Activated naive CD4-positive, alpha-beta T cell treated with anti-CD3 and anti-CD28 coated beads, Interleukin-2, amount 50 U/mL, for 24 hours (primary cell): ENCODE data around the gene GMPPA.
A peak's percentile ranks its signal among the peaks of the same experiment; 100 is the strongest.

Source experiments
- H3K27ac Mint-ChIP-seq: one replicate; pipeline ENCODE4 v1.8.0; 2021; ENCODE audit warnings: mild to moderate bottlenecking, mixed read lengths
- H3K27me3 Mint-ChIP-seq: one replicate; pipeline ENCODE4 v1.8.0; 2021; ENCODE audit warnings: mixed read lengths
- H3K36me3 Mint-ChIP-seq: one replicate; pipeline ENCODE4 v1.8.0; 2021; ENCODE audit warnings: mixed read lengths
- H3K4me1 Mint-ChIP-seq: one replicate; pipeline ENCODE4 v1.8.0; 2021; ENCODE audit warnings: mixed read lengths
- H3K4me3 Mint-ChIP-seq: one replicate; pipeline ENCODE4 v1.8.0; 2021; ENCODE audit warnings: mild to moderate bottlenecking, mixed read lengths
- H3K9me3 Mint-ChIP-seq: one replicate; pipeline ENCODE4 v1.8.0; 2021; ENCODE audit warnings: mixed read lengths

The GMPPA gene

DNA sequence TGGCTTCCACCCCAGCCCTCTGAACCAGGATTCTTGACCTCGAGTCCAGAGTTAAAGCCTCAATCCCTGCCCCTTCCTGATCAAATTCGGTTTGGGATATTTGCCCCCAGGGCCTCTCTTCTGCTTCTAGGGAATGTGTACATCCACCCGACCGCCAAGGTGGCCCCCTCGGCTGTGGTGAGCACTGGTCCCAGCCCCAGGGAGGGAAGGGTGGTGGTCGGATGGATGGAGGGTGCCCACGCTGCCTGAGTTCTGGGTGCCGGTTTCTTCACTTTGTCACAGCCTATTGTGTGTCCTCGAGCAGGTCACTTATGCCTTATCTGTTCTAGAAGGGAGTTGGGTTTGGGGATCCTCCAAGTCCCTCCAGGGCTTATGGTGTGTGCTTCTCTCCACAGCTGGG is 6.9 kb downstream of the GMPPA start:
- no peak overlapping the region for H3K27ac Mint-ChIP-seq
- H3K9me3 Mint-ChIP-seq = no peaks in the 10 kb centered on the region
- H3K4me3 Mint-ChIP-seq = no peak overlapping the region
- peaks cover 12% of the 10 kb centered on the region for H3K27me3 Mint-ChIP-seq
- peaks cover 11% of the 10 kb centered on the region for H3K36me3 Mint-ChIP-seq
- peaks cover 11% of the 10 kb centered on the region for H3K4me1 Mint-ChIP-seq

DNA sequence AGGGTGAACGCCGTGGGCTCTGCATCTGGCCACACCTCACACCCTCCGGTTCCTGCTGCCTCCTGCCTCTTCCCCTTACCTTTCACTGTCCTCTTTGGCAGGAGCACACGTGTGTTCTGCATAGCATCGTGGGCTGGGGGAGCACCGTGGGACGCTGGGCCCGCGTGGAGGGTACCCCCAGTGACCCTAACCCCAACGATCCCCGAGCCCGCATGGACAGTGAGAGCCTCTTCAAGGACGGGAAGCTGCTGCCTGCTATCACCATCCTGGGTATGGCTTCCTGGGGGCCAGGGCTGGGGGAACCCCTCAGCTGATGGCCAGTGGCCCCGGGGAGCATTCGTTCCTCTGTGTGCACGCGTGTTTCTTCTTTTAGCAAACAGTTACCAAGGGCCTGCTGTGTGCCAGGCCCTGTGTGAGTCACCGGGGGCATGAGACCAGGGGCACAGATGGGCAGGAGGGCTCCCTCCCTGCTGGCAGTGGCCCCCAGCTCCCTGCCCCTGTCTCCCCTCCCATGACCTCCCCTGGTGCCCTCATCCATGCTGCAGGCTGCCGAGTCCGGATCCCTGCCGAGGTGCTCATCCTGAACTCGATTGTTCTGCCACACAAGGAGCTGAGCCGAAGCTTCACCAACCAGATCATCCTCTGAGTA is 7.6 kb downstream of the GMPPA start:
- Mint-ChIP-seq H3K4me3 (no peak overlapping the region), H3K27me3 (peaks cover 14% of the 10 kb centered on the region), H3K9me3 (no peaks in the 10 kb centered on the region), H3K36me3 (peaks cover 11% of the 10 kb centered on the region), H3K27ac (peak overlapping the region; percentile 59), H3K4me1 (peaks cover 11% of the 10 kb centered on the region)

DNA sequence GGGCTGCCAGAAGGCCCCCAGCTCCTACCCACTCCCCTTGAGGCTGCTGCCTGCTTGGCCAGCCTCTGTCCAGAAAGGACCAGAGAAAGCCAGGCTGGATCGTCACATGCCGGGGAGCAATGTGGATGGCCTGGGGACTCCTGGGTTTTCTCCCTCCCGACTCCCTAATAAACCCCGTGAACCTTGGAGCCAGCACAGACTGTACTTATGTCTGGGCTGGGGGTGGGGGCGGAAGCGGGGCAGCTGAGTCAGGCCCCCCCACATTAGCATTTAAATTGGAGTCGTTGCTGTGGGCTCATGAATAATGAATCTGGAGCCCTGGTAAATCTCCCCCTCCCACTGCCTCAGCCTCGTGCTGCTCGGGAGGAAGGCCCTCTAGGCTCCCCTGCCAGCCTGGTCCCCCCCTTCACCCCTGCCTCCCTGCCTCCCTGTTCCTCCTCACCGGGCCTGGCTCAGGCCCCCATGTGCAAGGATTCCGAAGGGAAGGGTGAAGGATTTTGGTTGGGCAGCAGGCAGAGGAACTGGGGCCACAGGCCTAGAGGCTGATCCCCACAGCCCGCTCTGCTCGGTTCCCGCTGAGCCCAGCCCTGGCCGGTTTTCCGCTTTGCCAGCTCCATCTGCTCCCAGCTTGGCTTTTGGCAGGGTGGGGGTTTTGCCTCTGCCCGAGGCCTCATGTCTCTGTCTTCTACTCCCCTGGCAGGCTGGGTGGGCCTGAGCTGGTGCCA is 8.3 kb downstream of the GMPPA start:
- no peak overlapping the region for H3K27ac Mint-ChIP-seq
- peaks cover 11% of the 10 kb centered on the region for H3K36me3 Mint-ChIP-seq
- no peaks in the 10 kb centered on the region for H3K9me3 Mint-ChIP-seq
- peaks cover 16% of the 10 kb centered on the region for H3K27me3 Mint-ChIP-seq
- no peak overlapping the region for H3K4me3 Mint-ChIP-seq
- H3K4me1 Mint-ChIP-seq = peaks cover 11% of the 10 kb centered on the region

DNA sequence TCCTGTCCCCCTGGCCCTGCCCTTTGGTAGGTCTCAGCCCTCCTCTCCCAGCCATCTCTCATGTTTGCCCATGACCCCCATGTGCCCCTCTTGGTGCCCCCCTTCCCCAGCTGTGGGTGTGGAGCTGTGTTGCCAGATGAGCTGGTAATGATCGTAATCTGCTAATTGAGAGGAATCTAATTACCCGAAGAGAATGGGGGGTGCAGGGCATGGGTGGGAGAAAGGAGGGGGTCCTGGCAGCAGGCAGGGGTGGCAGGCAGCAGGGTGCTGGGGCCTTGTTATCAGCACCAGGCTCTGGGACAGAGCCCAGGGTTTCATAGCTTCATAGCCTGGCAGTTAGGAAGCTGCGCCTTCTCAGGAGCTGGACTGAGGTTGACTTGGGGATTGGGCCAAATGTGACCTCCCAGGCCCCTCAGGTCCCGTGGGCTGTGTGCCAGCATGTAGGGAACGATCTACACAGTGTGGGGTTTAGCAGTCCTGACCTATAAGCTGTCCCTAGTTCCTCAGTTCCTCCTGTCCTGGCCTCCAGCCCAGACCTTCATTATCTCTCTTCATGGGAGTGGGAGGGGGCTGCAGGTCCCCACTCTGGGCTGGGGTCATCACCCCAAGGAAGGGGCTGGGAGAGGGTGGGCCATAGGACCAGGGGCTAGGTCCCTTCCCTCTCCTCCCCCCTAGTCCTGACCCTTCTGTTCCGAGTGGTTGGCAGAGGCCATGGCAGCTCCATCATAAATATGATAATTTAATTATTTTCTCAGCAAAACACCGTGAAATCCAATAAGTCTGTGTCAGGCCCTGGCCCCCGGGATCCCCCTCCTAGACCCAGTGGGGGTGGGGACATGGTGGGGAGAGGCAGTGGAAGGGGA is 9.1 kb downstream of the GMPPA start:
- H3K36me3 Mint-ChIP-seq = peaks cover 11% of the 10 kb centered on the region
- H3K4me1 Mint-ChIP-seq = peaks cover 11% of the 10 kb centered on the region
- H3K27me3 Mint-ChIP-seq = peaks cover 21% of the 10 kb centered on the region
- no peaks in the 10 kb centered on the region for H3K9me3 Mint-ChIP-seq
- H3K27ac Mint-ChIP-seq = no peak overlapping the region
- H3K4me3 Mint-ChIP-seq = no peak overlapping the region

DNA sequence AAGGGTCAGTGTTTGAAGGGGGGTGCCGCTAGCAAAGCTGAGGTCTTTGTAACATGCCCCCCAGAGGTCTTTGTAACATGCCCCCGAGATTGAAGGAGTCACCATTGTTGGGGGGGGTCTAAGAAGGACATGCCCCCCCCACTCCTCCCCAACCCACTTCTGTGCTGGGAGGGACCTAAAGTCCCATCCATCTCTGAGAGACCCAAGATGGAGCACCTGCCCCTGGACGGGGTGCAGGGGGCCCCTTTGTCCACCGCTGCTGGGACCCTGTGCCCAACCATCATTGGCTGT is 9.7 kb downstream of the GMPPA start:
- Mint-ChIP-seq H3K27me3 (peaks cover 26% of the 10 kb centered on the region), H3K27ac (no peak overlapping the region), H3K4me1 (peaks cover 13% of the 10 kb centered on the region), H3K9me3 (no peaks in the 10 kb centered on the region), H3K4me3 (no peak overlapping the region), H3K36me3 (peaks cover 11% of the 10 kb centered on the region)

DNA sequence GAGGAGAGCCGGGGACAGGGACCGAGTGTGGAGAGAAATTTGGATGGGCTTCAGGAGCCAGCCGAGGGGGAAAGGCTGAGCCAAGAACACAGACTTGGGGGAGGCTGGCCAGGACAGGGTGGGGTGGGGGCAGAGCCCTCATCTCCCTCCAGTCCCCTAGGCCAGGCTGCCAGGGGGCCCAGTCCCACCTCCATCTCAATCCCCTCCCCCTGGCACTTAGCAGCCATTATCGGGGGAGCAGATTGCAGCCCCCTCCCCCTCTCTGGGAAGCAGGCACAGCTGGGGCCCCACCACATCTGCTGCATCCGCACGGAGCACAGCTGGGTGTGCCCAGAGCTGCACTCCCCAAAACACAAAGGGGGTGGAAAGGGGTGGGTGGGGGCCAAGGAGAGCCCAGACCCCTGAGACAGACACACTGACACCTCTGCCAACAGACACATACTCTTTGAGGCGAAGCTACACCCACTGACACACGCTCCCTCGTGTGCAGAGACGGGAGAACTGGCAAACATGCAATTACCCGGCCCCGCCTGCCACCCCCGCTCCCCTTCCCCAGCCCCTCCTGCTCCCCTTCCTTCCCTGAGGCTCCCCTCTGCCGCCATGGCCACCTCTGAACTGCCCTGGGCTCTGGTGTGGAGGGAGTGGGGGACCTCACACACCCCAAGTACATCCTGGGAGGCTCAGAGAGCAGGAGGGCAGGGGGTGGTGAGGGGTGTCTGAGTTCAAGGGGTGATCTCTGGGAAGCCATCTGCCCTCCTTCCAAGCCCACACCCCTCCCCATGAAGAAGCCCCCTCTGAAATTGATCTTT is 10.5 kb downstream of the GMPPA start:
- Mint-ChIP-seq H3K4me1 (peaks cover 21% of the 10 kb centered on the region), H3K9me3 (no peaks in the 10 kb centered on the region), H3K27me3 (peaks cover 34% of the 10 kb centered on the region), H3K27ac (no peak overlapping the region), H3K36me3 (peaks cover 11% of the 10 kb centered on the region), H3K4me3 (no peak overlapping the region)

DNA sequence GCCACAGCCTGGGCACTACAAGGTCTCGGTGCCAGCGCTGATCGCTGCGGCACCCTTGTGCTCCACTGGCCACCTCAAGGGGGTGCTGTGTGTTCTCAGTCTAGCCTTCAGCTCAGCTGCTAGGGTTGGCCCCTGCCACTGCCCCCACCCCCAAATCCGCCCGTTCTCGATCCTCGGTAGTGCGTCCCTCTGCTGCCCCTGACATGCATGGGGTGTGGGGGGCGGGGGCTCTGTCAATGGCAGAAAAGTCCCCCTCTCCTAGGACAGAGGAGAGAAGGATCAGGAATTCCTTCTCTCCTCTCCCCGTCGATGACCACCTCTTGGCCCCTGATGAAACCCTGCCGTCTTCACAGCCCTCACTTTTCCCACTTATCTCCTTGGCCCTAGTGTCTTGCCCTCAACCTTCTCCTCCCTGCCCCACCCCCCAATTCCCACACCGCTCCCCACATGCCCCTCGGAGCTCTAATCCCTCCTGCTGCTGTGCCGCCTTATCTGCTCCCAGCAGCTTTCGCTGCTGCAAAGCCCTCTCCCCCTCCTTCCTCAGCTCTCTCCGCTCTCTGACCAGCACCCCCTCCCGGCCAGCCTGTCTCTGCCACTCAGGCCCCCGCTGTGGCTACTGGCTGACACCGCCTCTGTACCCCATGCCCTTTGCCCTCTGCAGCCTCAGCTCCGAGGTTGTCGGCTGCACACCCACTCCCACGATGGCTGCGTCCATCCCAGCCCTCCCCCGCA is 11.3 kb downstream of the GMPPA start:
- peaks cover 35% of the 10 kb centered on the region for H3K27me3 Mint-ChIP-seq
- H3K36me3 Mint-ChIP-seq = peaks cover 10% of the 10 kb centered on the region
- no peaks in the 10 kb centered on the region for H3K9me3 Mint-ChIP-seq
- peak overlapping the region; percentile 23 for H3K4me3 Mint-ChIP-seq
- no peak overlapping the region for H3K27ac Mint-ChIP-seq
- H3K4me1 Mint-ChIP-seq = peaks cover 22% of the 10 kb centered on the region

DNA sequence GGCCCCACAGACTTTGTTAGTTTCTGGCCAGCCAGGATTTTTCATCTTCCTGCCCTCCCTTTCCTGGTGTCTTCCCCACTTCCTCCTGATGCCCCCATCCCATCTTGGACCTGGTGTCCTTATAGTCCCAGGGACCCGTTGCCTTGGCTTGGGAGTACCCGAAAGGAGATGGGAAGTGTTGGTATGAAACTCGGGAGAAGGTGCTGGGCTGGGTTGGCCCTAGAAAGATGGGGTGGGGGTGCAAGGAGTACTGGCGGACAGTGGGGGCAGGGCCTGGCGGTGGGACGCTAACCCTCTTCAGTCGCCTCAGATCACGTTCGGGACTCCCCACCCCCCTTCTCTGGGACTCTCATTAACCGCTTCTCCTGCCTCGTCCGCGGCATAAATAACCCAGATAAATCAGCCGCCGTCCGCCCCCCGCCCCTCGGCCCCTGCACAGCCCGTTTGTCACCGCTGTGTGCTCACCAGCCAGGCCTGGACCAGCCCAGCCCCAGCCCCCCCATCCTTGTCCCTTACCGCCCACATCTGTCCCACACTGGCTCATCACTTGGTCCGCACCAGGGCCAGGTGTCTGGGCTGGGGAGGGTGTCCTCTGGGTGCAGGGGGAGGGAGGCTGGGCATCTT is 11.9 kb downstream of the GMPPA start:
- peak overlapping the region; percentile 23 for H3K4me3 Mint-ChIP-seq

DNA sequence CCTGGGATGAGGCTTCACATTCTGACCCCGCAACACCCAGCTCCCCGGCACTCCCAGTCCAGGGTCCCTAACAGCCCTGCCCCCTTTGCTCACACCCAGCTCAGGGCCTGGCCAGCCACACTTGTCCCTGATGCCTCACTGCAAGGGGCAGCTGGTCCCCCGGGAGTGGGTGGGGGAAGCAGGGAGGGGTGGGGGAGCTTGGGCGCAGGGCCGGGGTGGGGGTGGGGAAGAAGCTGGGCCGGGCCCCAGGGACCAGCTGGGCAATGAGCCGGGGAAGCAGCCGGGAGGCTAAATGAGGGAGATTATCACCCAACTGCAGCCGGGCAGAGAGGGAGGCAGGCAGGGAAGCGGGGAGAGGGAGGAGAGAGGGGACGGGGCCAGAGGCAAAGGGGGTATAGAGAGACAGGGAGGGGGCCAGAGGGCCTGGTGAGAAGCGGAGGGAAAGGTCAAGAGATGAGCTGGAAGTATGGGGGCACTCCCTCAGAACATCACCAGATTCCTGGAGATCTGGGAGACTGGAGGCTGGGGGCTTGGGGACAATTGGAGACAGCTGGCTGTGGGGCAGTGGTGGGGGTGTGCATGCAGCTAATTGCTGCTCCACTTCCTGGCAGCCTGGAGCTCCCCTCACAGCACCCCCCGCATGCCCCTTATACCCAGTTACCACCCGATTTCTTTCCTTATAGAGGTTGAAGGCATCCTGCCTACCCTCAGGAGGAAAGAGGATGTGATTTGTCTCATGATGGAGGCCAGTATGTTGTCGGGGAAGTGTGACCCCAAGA is 13.0 kb downstream of the GMPPA start:
- Mint-ChIP-seq H3K9me3 (no peaks in the 10 kb centered on the region), H3K27ac (no peak overlapping the region), H3K27me3 (peaks cover 48% of the 10 kb centered on the region), H3K36me3 (peaks cover 3% of the 10 kb centered on the region), H3K4me3 (no peak overlapping the region), H3K4me1 (peaks cover 22% of the 10 kb centered on the region)

More for the DNA sequence above, 11.9 kb downstream of the GMPPA start:
- Mint-ChIP-seq H3K4me1 (peaks cover 22% of the 10 kb centered on the region), H3K9me3 (no peaks in the 10 kb centered on the region), H3K27ac (no peak overlapping the region), H3K27me3 (peaks cover 39% of the 10 kb centered on the region), H3K36me3 (peaks cover 7% of the 10 kb centered on the region)

DNA sequence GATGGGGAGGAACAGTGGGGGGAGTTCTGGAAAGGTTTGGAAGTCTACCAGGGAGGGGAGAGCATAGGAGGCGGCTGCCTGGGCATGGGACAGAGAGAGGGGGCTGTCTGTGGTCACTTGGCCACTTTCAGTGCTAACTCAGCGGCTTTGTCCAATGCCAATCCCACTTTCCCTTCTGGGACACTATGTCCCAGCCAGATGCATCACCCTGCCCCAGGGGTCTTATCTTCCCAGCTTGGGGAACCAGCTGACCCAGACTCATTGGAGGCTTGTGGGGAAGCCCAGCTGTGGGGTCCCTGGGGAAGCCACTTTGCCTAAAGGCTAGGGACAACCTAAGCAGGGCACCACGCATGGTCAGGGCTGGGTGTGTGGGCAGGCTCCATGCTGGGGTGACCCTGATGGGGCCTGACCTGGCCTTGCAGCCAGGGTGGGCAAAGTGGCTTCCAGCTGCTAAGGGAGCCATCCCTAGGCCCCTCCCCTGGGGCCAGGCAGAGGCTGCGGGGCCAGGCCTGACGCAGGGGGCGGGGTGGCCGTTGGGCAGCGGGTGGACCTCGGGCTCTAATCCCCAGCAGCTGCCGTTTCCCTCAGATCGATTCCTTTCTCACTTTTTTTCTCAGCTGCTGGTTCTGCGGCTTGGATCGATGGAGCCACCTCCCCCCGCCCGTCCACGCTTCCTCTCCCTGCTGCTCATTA is 14.0 kb downstream of the GMPPA start:
- Mint-ChIP-seq H3K4me1 (peaks cover 22% of the 10 kb centered on the region), H3K9me3 (no peaks in the 10 kb centered on the region), H3K27ac (no peak overlapping the region), H3K27me3 (peaks cover 51% of the 10 kb centered on the region), H3K36me3 (no peaks in the 10 kb centered on the region), H3K4me3 (no peak overlapping the region)

DNA sequence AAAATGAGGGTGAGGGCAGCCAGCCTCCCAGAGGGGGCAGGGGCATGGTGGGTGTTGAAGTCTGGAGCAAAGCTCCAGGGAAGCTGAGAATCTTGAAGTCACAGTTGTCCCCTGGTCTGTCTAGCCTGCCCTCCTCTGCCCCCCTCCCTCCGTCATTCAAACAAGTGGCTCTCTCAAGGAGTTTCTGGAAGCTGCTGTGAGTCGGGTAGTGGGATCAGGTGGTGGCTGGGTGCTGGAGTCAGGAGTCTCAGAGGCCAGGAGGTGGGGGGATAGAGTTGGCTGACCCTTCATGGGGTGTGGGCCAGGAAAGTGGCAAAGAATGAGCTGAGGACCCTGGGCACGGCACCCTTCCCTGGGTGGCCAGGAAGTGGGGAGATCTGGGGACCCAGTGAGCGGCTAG is 15.1 kb downstream of the GMPPA start:
- H3K4me1 Mint-ChIP-seq = peaks cover 22% of the 10 kb centered on the region
- peaks cover 56% of the 10 kb centered on the region for H3K27me3 Mint-ChIP-seq
- H3K27ac Mint-ChIP-seq = no peak overlapping the region
- H3K4me3 Mint-ChIP-seq = no peak overlapping the region
- no peaks in the 10 kb centered on the region for H3K36me3 Mint-ChIP-seq
- no peaks in the 10 kb centered on the region for H3K9me3 Mint-ChIP-seq

DNA sequence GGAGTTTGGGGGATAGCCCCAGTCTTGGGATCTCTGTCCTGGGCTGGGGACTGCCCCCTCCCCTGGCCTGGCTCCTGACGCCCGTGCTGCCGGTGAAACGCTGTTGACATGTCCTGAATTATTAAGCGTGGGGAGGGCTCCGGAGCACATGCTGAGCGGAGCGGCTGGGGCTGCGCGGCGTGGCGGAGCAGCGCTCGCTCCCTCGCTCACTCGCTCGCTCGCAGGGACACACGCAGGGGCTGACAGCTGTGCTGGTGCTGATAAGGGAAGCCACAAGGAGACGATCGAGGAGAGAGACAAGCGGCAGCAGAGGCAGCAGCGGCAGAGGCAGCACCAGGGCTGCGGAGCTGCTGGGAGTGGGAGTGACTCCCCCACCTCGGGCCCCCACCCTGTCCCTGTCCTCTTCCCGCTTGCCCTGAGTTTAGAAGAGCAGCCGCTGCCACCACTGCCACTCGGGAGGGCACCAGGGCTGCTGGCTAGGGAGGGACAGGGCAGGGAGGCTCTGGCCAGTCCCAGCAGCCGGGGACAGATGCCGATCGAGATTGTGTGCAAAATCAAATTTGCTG is 15.6 kb downstream of the GMPPA start, which contains the start of gene ASIC4:
ASIC4 (plus strand) TSS at position 287 of the 566 bp plus-strand sequence; CDS start at position 530, 243 bp downstream.
- no peak within 1 kb of the TSS for H3K27ac Mint-ChIP-seq
- H3K4me1 Mint-ChIP-seq = peaks cover 22% of the 10 kb centered on the region
- no peak within 1 kb of the TSS for H3K4me3 Mint-ChIP-seq
- H3K36me3 Mint-ChIP-seq = no peaks in the 10 kb centered on the region
- no peaks in the 10 kb centered on the region for H3K9me3 Mint-ChIP-seq
- peaks cover 57% of the 10 kb centered on the region for H3K27me3 Mint-ChIP-seq

DNA sequence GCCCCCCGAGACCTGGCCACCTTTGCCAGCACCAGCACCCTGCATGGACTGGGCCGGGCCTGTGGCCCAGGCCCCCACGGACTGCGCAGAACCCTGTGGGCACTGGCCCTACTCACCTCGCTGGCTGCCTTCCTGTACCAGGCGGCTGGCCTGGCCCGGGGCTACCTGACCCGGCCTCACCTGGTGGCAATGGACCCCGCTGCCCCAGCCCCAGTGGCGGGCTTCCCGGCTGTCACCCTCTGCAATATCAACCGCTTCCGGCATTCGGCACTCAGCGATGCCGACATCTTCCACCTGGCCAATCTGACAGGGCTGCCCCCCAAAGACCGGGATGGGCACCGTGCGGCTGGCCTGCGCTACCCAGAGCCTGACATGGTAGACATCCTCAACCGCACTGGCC is 16.1 kb downstream of the GMPPA start:
- Mint-ChIP-seq H3K27me3 (peaks cover 54% of the 10 kb centered on the region), H3K9me3 (no peaks in the 10 kb centered on the region), H3K4me1 (peaks cover 17% of the 10 kb centered on the region), H3K27ac (no peak overlapping the region), H3K4me3 (no peak overlapping the region), H3K36me3 (no peaks in the 10 kb centered on the region)
